SU-DHL-6 (cell line): ENCODE data around the gene ROCK2.

ENCODE experiments used
- EZH2phosphoT487 ChIP-seq: fragments of 200-600 bp; sonication (generic), shearing (Covaris generic); conservative IDR thresholded peaks from 2 replicates; pipeline ENCODE4 v1.6.1; 2018; ENCODE audit warnings: mild to moderate bottlenecking, antibody characterized with exemption, low read length, moderate library complexity, mixed read lengths
- TF ChIP-seq, protein P1 (sequence below): fragments of 200-600 bp; sonication (generic); IDR thresholded peaks from one replicate; pipeline ENCODE4 v1.5.1; 2017; ENCODE audit warnings: antibody characterized with exemption, mild to moderate bottlenecking, low read length, moderate library complexity; ENCODE audit not compliant: insufficient read depth, poor library complexity, severe bottlenecking

- TF ChIP-seq, protein P1, sequence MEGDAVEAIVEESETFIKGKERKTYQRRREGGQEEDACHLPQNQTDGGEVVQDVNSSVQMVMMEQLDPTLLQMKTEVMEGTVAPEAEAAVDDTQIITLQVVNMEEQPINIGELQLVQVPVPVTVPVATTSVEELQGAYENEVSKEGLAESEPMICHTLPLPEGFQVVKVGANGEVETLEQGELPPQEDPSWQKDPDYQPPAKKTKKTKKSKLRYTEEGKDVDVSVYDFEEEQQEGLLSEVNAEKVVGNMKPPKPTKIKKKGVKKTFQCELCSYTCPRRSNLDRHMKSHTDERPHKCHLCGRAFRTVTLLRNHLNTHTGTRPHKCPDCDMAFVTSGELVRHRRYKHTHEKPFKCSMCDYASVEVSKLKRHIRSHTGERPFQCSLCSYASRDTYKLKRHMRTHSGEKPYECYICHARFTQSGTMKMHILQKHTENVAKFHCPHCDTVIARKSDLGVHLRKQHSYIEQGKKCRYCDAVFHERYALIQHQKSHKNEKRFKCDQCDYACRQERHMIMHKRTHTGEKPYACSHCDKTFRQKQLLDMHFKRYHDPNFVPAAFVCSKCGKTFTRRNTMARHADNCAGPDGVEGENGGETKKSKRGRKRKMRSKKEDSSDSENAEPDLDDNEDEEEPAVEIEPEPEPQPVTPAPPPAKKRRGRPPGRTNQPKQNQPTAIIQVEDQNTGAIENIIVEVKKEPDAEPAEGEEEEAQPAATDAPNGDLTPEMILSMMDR = no peak
- no peak for TF ChIP-seq EZH2phosphoT487
These were observed 182.7 kb downstream of the ROCK2 start for GRCh38 chr2:11161747-11162146.
